LNCaP clone FGC (cell line): ENCODE measurements around the gene EXOC2.

Experiments
- DNase-seq: peaks from one replicate; pipeline ENCODE4 v3.0.0-alpha.2; 2011; ENCODE audit warnings: low read depth
- H3K4me3 ChIP-seq: 2 replicates; pipeline ENCODE4 v1.5.1; 2011; ENCODE audit warnings: mild to moderate bottlenecking, low read depth, low read length, control low read depth
- TF ChIP-seq, protein P1 (sequence below): IDR thresholded peaks from 2 replicates; pipeline ENCODE4 v1.5.1; 2012; ENCODE audit warnings: mild to moderate bottlenecking; ENCODE audit not compliant: control insufficient read depth, insufficient read depth; ENCODE audit errors: extremely low read depth

Gene EXOC2

DNA sequence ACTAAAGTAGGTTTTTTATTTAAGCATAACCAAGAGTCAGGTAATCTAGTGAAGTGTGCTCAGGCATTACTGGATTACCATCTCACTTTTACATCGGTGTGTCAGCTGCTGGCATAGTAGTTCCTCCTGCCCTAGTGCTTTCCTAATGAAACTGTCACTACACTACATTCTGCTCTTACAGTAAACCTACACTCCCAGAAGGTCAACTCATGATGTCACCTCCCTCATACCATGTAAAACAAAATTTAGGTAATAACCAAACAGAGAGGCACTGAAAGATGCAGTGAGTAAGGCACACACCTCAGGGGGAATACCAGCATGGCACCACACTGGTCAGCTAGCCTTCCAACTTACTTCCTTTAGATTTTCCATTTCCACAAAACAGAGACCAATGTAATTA is 59.3 kb downstream of the EXOC2 start:
- TF ChIP-seq, protein P1, sequence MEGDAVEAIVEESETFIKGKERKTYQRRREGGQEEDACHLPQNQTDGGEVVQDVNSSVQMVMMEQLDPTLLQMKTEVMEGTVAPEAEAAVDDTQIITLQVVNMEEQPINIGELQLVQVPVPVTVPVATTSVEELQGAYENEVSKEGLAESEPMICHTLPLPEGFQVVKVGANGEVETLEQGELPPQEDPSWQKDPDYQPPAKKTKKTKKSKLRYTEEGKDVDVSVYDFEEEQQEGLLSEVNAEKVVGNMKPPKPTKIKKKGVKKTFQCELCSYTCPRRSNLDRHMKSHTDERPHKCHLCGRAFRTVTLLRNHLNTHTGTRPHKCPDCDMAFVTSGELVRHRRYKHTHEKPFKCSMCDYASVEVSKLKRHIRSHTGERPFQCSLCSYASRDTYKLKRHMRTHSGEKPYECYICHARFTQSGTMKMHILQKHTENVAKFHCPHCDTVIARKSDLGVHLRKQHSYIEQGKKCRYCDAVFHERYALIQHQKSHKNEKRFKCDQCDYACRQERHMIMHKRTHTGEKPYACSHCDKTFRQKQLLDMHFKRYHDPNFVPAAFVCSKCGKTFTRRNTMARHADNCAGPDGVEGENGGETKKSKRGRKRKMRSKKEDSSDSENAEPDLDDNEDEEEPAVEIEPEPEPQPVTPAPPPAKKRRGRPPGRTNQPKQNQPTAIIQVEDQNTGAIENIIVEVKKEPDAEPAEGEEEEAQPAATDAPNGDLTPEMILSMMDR: no peak
- no peak overlapping the region for H3K4me3 ChIP-seq
- no peak for DNase-seq

DNA sequence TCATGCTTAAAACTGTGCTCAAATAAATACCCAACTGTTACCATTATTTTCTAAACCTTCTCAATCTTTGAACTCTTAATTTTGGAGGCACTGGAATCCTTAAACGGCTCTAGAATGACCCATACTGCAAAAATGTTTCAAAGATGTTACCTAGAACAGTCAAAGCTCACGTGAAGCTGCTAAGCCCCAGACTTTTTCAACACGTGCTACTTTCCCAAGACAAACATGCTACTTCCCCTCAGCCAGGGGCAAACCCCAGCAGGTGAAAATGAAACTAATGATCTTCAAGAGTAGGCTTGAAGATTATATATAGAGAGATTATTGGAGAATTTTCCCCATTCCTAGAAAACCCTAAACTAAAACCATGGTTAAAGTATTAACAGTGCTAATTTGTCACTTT is 64.2 kb downstream of the EXOC2 start:
- no peak for DNase-seq
- TF ChIP-seq, protein P1: no peak
- no peak overlapping the region for H3K4me3 ChIP-seq

DNA sequence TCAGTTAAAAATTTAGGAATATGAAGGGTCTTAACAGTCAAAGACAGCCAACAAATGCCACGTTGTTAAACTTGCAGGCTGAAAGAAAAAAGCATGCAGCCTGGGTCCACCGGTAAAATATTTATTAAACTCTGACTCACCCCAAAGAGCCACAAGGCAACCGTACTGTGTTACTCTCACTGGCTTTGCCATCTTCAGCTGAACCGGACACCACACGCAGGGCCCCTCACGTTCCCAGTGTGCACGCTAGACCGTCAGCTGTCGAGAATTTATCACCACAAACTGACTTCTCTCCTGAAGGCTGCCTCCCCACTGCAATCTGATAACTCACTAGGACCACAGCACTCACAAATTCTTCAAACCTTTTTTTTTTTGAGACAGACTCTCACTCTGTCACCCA is 66.7 kb downstream of the EXOC2 start:
- DNase-seq: no peak
- no peak overlapping the region for H3K4me3 ChIP-seq
- TF ChIP-seq, protein P1: no peak

DNA sequence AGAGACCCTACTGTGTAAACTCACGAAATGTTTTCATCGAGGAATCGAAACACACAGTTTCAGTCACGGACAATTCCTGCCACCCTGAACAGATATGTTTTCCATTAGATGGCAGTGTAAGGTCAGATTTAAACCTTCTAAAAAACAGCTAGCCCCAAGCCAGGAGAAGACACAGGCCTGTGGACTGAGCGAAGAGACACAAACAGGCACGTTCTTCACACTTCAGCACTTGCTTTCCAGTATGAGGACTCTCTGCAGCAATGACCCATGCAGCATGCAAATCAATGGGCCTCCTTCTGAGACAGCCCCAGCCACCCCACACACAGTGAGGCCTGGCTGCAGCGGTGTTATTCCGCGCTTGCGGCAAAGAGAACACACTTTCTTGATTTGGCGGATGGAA is 68.0 kb downstream of the EXOC2 start:
- DNase-seq: no peak
- TF ChIP-seq, protein P1: peak; percentile 51
- H3K4me3 ChIP-seq: no peak overlapping the region

DNA sequence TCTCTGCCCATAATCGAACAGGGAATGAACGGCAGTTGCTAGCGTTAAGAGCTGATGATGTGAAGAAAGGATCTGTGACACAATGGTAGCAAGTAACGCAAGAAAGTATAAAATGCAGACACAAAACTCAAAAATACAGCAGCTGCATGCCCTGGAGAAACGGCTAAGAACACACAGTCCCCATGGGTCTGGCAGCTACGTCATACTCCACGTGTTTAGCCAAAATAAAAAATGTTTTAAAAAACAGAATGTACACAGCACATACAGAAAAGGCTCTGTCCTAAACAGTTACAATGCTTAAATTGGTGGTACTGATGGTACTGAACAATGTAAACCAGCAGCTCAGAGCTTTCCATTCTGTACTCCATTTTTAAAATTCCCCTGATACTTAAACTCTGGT is 70.5 kb downstream of the EXOC2 start:
- no peak overlapping the region for H3K4me3 ChIP-seq
- DNase-seq: no peak
- TF ChIP-seq, protein P1: no peak

DNA sequence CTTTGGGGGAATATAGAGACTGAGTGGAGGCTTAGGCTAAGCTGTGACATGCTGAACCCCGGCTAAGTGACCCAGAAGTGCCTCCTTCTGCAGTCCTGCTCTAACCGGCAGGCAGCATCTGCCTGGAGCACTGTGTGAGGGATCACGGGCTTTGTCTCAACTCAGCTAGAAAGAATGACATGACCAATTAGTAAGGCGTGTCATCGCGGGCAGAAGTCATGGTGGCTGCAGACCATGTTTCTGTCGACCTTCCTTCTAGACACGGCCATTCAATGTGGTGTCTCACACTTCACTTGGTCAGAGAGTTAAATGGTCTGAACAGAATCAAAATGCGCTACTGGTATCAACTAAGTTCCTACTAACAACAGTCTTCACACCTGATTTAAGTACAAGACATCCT is 71.0 kb downstream of the EXOC2 start:
- H3K4me3 ChIP-seq: no peak overlapping the region
- TF ChIP-seq, protein P1: no peak
- no peak for DNase-seq

DNA sequence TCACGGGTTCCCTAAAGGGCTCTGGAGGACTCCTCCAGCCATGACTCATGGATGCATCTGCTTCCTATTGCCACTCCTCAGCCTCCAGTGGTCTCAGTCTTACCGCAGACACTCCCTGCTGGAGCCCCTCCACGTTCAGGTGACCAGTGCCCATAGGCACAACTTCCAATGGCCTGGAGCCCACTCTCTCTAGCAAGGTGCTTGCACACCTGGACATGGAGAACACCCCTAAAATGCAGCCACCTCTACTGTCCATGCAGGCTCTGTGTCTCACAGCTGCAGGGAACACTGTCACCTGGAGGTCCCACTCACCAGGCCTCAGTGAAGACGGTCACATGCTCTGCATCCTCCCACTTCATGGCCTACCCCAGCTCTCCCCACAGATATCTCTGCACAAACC is 72.0 kb downstream of the EXOC2 start:
- TF ChIP-seq, protein P1: no peak
- DNase-seq: no peak
- H3K4me3 ChIP-seq: no peak overlapping the region
